ENCODE results near the gene SSR3. TPM values are rescaled to one million over a fixed set of nuclear protein-coding genes. Genes with fewer than 3 reads are reported as not detected.

Gene SSR3
- total and polyA plus RNA-seq, 9 of the 15 experiments (the other 6 are each of a cell fraction or from before 2014, with no cell fraction given), result 104 to 464 (median 307) TPM

DNA sequence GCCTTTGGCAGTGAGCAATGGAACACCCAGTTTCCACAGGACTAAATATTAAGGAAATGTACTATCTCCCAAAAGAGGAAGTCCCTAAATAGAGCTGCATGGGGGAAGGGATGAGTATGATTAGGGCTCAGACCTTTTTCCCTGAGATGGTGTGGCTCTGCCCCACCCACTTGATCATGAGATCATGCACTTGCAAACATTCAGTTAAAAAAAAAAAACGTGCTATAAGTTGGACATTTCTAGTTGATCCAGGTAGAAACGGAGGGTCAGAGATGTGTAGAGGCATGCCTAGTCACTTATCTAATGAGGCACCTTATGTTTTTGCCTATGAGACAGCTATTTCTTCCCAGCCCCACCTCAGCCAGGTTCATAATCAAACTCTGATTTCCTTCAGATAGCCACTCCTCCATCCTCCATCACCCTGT lies 24.5 kb upstream of the SSR3 start (continued):
- TF ChIP-seq MLLT1 (IDR thresholded peaks at IDR 0.05) (no peak), ZKSCAN3 (CRISPR knock-in tag; IDR thresholded peaks at IDR 0.05) (no peak), ZNF41 (CRISPR knock-in tag; conservative IDR thresholded peaks at IDR 0.05) (no peak), CCNT2 (IDR thresholded peaks at IDR 0.05; ENCODE audit: borderline replicate concordance, extremely low read depth, insufficient read length, low read depth, low read length) (no peak), PCBP1 (IDR thresholded peaks at IDR 0.05; ENCODE audit: low read depth, low read length, poor library complexity, severe bottlenecking) (no peak), ZMIZ1 (IDR thresholded peaks at IDR 0.05; ENCODE audit: low read depth in 2 of 2, low read length in 2 of 2) (peak in 1 of 2 experiments; percentile 50; a peak in 1 of 4 replicates), ESRRB (CRISPR knock-in tag; IDR thresholded peaks at IDR 0.05; ENCODE audit: borderline replicate concordance) (no peak), CLOCK (CRISPR knock-in tag; IDR thresholded peaks at IDR 0.05; ENCODE audit: borderline replicate concordance) (no peak), HNRNPUL1 (IDR thresholded peaks at IDR 0.05; ENCODE audit: low read length) (no peak), TFAM (CRISPR knock-in tag; conservative IDR thresholded peaks at IDR 0.05) (no peak), PATZ1 (CRISPR knock-in tag; IDR thresholded peaks at IDR 0.05; ENCODE audit: borderline replicate concordance) (no peak), ETV5 (CRISPR knock-in tag; IDR thresholded peaks at IDR 0.05; ENCODE audit: low read depth) (no peak)
- TF ChIP-seq, protein P1, sequence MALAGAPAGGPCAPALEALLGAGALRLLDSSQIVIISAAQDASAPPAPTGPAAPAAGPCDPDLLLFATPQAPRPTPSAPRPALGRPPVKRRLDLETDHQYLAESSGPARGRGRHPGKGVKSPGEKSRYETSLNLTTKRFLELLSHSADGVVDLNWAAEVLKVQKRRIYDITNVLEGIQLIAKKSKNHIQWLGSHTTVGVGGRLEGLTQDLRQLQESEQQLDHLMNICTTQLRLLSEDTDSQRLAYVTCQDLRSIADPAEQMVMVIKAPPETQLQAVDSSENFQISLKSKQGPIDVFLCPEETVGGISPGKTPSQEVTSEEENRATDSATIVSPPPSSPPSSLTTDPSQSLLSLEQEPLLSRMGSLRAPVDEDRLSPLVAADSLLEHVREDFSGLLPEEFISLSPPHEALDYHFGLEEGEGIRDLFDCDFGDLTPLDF (CRISPR knock-in tag; IDR thresholded peaks at IDR 0.05), result no peak
- TF ChIP-seq, protein P2, sequence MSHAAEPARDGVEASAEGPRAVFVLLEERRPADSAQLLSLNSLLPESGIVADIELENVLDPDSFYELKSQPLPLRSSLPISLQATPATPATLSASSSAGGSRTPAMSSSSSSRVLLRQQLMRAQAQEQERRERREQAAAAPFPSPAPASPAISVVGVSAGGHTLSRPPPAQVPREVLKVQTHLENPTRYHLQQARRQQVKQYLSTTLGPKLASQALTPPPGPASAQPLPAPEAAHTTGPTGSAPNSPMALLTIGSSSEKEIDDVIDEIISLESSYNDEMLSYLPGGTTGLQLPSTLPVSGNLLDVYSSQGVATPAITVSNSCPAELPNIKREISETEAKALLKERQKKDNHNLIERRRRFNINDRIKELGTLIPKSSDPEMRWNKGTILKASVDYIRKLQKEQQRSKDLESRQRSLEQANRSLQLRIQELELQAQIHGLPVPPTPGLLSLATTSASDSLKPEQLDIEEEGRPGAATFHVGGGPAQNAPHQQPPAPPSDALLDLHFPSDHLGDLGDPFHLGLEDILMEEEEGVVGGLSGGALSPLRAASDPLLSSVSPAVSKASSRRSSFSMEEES (CRISPR knock-in tag; IDR thresholded peaks at IDR 0.05), result no peak
